Activated T-helper 1 cell treated with anti-CD3 and anti-CD28 coated beads, Interleukin-12 subunit alpha, Interleukin-12 subunit beta, Interleukin-2, Interleukin-4 antibody, amounts not matched to agents 30 ng/mL and 10 ng/mL and 1 ng/mL, durations not matched to agents 14 hours and 24 hours and 36 hours (primary cell): Measurements from ENCODE around the gene FOXD3. TPM values are rescaled to one million over a fixed set of nuclear protein-coding genes. Genes with fewer than 3 reads are reported as not detected.

Experiments used
- DNase-seq: peaks from one replicate; pipeline ENCODE4 v3.0.0; 2021; ENCODE audit warnings: low spot score
- H3K27ac Mint-ChIP-seq: one replicate; pipeline ENCODE4 v1.8.0; 2021; ENCODE audit warnings: mild to moderate bottlenecking, mixed read lengths
- H3K27me3 Mint-ChIP-seq: one replicate; pipeline ENCODE4 v1.8.0; 2022; ENCODE audit warnings: mild to moderate bottlenecking, moderate library complexity, mixed read lengths; ENCODE audit not compliant: insufficient read depth
- H3K36me3 Mint-ChIP-seq: one replicate; pipeline ENCODE4 v1.8.0; 2021; ENCODE audit warnings: low read depth, mixed read lengths
- H3K4me1 Mint-ChIP-seq: one replicate; pipeline ENCODE4 v1.8.0; 2021; ENCODE audit warnings: low read depth, mixed read lengths
- H3K4me3 Mint-ChIP-seq: one replicate; pipeline ENCODE4 v1.8.0; 2021; ENCODE audit warnings: mild to moderate bottlenecking, moderate library complexity, mixed read lengths
- H3K9me3 Mint-ChIP-seq: one replicate; pipeline ENCODE4 v1.8.0; 2021; ENCODE audit warnings: mixed read lengths
- intact Hi-C: fragments of 100-400 bp; cut with micrococcal nuclease; formaldehyde crosslinking; loops from one replicate; pipeline ENCODE4 v1.15.1; 2024
- total RNA-seq: library from RNA; stranded (reverse); gene quantifications from 2 replicates; pipeline ENCODE4 v1.2.3, GENCODE V29; 2022

FOXD3 gene
- total RNA-seq, 1 donor from 2014 or later: not detected

DNA sequence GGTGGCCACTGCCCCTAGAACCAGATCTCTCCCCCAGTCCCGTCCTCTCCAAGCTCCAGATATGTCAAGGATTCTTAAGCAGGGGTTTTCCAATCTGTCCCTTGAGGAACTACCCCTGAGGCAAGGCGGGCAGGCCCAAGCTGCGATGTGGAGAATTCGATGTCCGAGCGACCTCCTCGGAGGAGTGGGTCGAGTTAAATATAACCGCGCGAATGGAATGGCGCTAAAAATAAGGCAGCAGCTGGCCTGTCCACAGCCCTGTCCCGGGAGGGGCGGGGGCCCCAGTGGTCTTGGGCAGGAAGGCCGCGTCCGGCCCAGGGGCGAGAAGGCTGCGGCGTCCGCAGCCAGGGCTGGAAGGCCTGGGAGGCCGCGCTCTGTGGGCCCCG is 5.8 kb upstream of the FOXD3 start:
- Mint-ChIP-seq H3K4me3 (peak overlapping the region; percentile 65), H3K36me3 (peaks cover 7% of the 10 kb centered on the region), H3K27me3 (peaks cover 59% of the 10 kb centered on the region), H3K27ac (no peak overlapping the region), H3K9me3 (peaks cover 12% of the 10 kb centered on the region), H3K4me1 (peaks cover 25% of the 10 kb centered on the region)
- intact Hi-C loops: loop anchor here (5.0 to 10.0 kb wide), 2 partner anchors 458 to 474 kb away; partner anchors contain the start of gene ROR1
- no peak for DNase-seq

DNA sequence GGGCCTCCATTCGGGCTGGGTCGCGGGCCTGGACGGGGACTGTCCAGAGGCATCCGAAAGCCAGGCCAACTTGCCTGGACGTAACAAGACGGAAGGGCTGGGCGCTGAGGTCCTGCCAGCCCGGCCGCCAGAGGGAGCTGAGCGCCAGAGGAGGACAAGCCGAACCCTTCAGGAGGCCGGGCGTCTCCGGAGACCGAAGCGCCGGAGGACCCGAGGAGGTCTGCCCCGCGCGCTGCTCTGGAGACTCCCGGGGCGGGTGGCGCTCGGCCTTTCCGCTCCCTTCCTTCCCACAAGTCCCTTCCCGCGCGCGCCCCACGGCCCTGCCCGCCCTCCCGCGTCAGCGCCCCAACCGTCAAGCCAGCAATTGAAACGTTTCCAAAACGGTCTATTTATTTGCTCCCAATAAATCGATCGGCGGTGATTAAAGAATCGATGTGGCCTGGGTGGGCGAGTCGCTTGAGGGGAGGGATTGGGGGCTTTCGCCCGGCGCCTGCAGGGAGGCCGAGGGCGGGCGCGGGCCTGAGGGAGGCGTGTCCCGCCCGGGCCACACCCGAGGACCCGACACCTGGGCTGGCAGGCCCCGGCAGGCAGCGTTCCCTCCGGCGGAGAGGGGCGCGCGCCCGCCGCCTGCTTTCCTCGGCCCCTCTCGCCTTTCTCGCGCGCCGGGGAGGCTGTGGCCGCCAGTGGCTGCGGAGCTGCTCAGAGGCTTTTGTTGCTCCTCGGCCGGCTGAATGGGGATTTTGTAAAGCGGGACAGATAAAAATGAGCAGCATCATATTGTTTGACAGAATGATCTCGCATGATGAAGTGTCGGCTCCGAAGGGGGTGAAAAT is 5.2 kb upstream of the FOXD3 start:
- Mint-ChIP-seq H3K27ac (peak overlapping the region; percentile 58), H3K27me3 (peaks cover 63% of the 10 kb centered on the region), H3K4me1 (peaks cover 29% of the 10 kb centered on the region), H3K36me3 (peaks cover 10% of the 10 kb centered on the region), H3K9me3 (peaks cover 15% of the 10 kb centered on the region), H3K4me3 (peak overlapping the region; percentile 76)
- peak; percentile 42 for DNase-seq
- intact Hi-C loops: loop anchor here (1.0 to 10.0 kb wide), 5 partner anchors 10 to 475 kb away; partner anchors contain the start of gene ROR1

GRCh38 chr1:63317817-63318152 is 4.6 kb upstream of the FOXD3 start:
- H3K27me3 Mint-ChIP-seq: peaks cover 65% of the 10 kb centered on the region
- H3K4me1 Mint-ChIP-seq: peaks cover 29% of the 10 kb centered on the region
- peak overlapping the region; percentile 76 for H3K4me3 Mint-ChIP-seq
- peak overlapping the region; percentile 58 for H3K27ac Mint-ChIP-seq
- peaks cover 10% of the 10 kb centered on the region for H3K36me3 Mint-ChIP-seq
- intact Hi-C loops: loop anchor here (1.0 to 10.0 kb wide), 5 partner anchors 10 to 475 kb away; partner anchors contain the start of gene ROR1
- no peak for DNase-seq
- H3K9me3 Mint-ChIP-seq: peaks cover 15% of the 10 kb centered on the region

- peaks cover 10% of the 10 kb centered on the region for H3K36me3 Mint-ChIP-seq
- H3K4me1 Mint-ChIP-seq: peaks cover 29% of the 10 kb centered on the region
- peak overlapping the region; percentile 52 for H3K27ac Mint-ChIP-seq
- intact Hi-C loops: loop anchor here (5.0 to 10.0 kb wide), 2 partner anchors 456 to 476 kb away; partner anchors contain the start of gene ROR1
- H3K27me3 Mint-ChIP-seq: peaks cover 66% of the 10 kb centered on the region
- H3K4me3 Mint-ChIP-seq: peak overlapping the region; percentile 76
- peaks cover 15% of the 10 kb centered on the region for H3K9me3 Mint-ChIP-seq
- no peak for DNase-seq
Measured at GRCh38 chr1:63318201-63318979, 4.0 kb upstream of the FOXD3 start.

DNA sequence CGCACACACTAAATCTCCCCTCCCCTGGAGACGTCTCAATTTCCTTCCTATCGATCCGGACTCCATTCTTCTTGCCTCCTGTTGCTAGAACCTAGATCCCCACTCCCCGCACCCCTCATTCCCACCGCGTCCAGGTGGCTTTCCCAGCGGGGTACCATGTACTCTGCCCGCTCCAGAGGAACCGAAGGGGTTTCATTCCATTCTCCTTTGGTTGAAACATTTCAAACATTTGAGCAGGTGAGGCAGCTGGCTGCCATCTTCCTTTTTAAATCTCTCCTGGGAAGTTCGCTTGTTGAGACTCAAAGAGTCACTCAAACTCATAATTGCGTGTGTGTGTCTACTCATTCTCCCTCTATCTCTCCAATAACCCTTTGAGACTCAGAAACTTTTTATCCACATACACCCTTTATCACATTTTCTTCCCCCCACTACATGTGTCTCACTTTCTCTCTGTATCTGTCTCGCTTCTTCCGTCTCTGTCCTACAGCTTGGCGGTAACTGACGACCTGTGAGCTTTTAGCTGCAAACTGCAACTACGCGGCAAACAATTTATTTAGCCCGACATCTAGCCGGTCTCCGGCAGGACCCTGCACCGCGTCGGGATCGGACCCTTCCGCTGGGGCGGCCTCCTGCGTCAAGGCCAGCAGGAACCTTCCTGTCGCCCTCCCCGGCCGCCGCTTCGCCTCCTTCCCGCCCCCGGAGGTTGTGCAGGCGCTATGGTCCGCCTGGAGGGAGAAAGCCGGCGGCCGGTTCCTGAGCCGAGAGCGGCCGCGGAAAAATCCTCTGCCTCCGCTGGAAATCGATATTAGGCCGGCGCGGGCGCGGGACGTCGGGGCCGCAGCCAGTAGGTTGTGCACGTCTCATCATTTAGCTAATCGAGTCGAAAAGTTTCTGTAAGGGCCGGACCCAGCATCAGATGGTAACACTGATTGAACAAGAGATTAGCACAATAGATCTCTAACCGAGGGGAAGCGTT is 3.0 kb upstream of the FOXD3 start:
- Mint-ChIP-seq H3K4me3 (peak overlapping the region; percentile 13), H3K9me3 (peaks cover 15% of the 10 kb centered on the region), H3K4me1 (peaks cover 29% of the 10 kb centered on the region), H3K27me3 (peaks cover 66% of the 10 kb centered on the region), H3K27ac (peak overlapping the region; percentile 79), H3K36me3 (peaks cover 10% of the 10 kb centered on the region)
- intact Hi-C loops: loop anchor here (5.0 to 10.0 kb wide), 2 partner anchors 455 to 477 kb away; partner anchors contain the start of gene ROR1
- no peak for DNase-seq

DNA sequence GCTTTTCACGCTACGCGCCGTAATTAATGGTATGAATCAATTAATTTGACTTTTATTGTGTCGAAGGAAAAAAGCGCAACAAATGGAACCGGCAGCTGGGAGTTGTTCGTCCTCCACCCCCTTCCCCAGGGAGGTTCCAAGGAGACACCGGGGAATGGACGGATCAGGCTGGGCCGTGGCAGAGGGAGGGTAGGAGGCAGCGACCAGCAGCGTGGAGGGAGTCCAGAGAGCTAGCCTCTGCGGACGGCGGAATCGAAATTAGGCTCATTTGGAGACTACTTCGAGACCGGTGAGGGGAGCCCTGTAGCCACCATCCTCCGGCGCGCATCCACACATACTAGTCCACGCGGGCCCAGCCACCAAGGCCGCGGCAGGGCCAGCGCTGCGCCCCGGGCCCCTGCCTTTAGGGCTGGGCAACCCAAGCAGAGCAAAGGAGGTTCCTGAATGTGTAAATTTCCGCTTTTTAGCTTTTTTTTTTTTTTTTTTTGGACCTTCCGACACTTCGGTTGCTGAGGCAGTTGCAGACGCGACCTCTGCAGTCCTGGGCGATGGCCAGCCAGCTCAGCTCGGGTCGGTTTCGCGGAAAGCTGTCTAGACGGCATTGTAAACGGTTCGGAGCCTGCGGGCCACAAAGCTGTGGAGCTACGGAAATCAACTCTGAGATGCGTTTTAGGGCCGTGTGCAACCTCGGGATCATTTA is 2.2 kb upstream of the FOXD3 start:
- H3K36me3 Mint-ChIP-seq: peaks cover 11% of the 10 kb centered on the region
- H3K4me3 Mint-ChIP-seq: no peak overlapping the region
- intact Hi-C loops: no loop called here
- peaks cover 29% of the 10 kb centered on the region for H3K4me1 Mint-ChIP-seq
- peaks cover 68% of the 10 kb centered on the region for H3K27me3 Mint-ChIP-seq
- DNase-seq: no peak
- peaks cover 15% of the 10 kb centered on the region for H3K9me3 Mint-ChIP-seq
- peak overlapping the region; percentile 61 for H3K27ac Mint-ChIP-seq

DNA sequence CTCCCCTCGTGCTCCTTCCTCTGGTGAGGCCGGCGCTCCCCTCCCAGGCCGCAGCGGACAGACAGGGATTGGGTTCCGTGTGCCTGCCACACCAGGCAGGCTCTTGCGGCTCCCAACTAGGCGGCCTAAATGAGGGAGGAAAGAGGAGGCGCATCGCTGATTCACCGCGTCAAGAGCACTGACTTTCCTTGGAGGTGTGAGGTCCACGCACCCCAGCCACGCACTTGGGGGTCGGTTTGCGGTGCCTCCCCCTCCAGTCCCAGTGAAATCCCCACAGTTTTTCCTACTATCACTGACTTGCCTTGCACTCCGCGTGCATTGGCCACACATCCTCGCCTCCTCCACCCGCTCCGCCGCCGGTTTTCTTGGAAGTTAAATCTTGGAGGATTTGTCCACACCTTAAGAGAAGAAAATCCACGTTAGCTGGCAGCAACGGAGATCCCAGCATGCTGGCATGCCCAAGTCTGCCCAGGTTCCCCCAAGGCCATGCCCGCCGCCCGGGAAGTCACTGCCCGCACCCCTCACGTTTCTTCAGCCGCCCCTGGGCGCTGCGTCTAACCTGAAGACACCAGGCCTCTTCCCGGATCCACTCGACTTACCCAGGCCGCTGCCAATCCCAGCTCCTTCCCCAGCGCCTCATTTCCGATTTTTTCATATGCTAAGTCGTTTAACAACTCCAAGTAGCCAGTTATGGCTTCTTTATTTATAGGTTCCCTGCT is 1.1 kb upstream of the FOXD3 start:
- Mint-ChIP-seq H3K27me3 (peaks cover 71% of the 10 kb centered on the region), H3K36me3 (peaks cover 11% of the 10 kb centered on the region), H3K4me1 (peaks cover 26% of the 10 kb centered on the region), H3K27ac (peak overlapping the region; percentile 84), H3K9me3 (peaks cover 15% of the 10 kb centered on the region), H3K4me3 (peak overlapping the region; percentile 79)
- no peak for DNase-seq
- intact Hi-C loops: no loop called here

- Mint-ChIP-seq H3K4me1 (peaks cover 25% of the 10 kb centered on the region), H3K4me3 (peak overlapping the region; percentile 79), H3K36me3 (peaks cover 11% of the 10 kb centered on the region), H3K27me3 (peaks cover 72% of the 10 kb centered on the region), H3K9me3 (peaks cover 15% of the 10 kb centered on the region), H3K27ac (peak overlapping the region; percentile 84)
- intact Hi-C loops: no loop called here
- DNase-seq: no peak
Measured at GRCh38 chr1:63321785-63322113, 618 bp upstream of the FOXD3 start.

- Mint-ChIP-seq H3K9me3 (peaks cover 15% of the 10 kb centered on the region), H3K27me3 (peaks cover 78% of the 10 kb centered on the region), H3K4me1 (peaks cover 31% of the 10 kb centered on the region), H3K27ac (peak overlapping the region; percentile 82), H3K36me3 (peaks cover 11% of the 10 kb centered on the region), H3K4me3 (peak overlapping the region; percentile 68)
- peak; percentile 33 for DNase-seq
- intact Hi-C loops: no loop called here
Measured at GRCh38 chr1:63322944-63323864, 837 bp downstream of the FOXD3 start.

- Mint-ChIP-seq H3K27ac (peak overlapping the region; percentile 87), H3K4me1 (peaks cover 27% of the 10 kb centered on the region), H3K9me3 (peaks cover 9% of the 10 kb centered on the region), H3K4me3 (peak overlapping the region; percentile 70), H3K36me3 (peaks cover 11% of the 10 kb centered on the region), H3K27me3 (peaks cover 78% of the 10 kb centered on the region)
- intact Hi-C loops: no loop called here
- DNase-seq: no peak
Measured at GRCh38 chr1:63323865-63324778, 1.8 kb downstream of the FOXD3 start.
